HepG2 (cell line): ENCODE results near the gene LSM2. TPM values are rescaled to one million over a fixed set of nuclear protein-coding genes. Genes with fewer than 3 reads are reported as not detected.
A peak's percentile ranks its signal among the peaks of the same experiment; 100 is the strongest.

Experiments used
- FIP1L1 ChIP-seq: fragments of 200-400 bp; formaldehyde crosslinking; IDR thresholded peaks from 2 replicates; pipeline ENCODE4 v1.6.1; 2018; ENCODE audit warnings: low read depth, mild to moderate bottlenecking, low read length, moderate library complexity, borderline replicate concordance; ENCODE audit not compliant: insufficient read depth
- HNF4A ChIP-seq: sonication (generic); formaldehyde crosslinking; IDR thresholded peaks from 2 replicates; pipeline ENCODE4 v1.4.0; 2020; ENCODE audit warnings: missing genetic modification reagents
- KMT2A ChIP-seq: sonication (generic); formaldehyde crosslinking; IDR thresholded peaks from 2 replicates; pipeline ENCODE4 v1.4.0; 2020; ENCODE audit warnings: missing genetic modification reagents
- PCBP1 ChIP-seq: fragments of 200-400 bp; formaldehyde crosslinking; IDR thresholded peaks from 2 replicates; pipeline ENCODE4 v1.6.1; 2017; ENCODE audit warnings: mild to moderate bottlenecking, low read depth, low read length, borderline replicate concordance
- STAG1 ChIP-seq: sonication (generic); formaldehyde crosslinking; IDR thresholded peaks from 2 replicates; pipeline ENCODE4 v1.4.0; 2020; ENCODE audit warnings: missing genetic modification reagents
- TCF7L2 ChIP-seq: IDR thresholded peaks from 2 replicates; pipeline ENCODE4 v1.6.1; 2011; ENCODE audit warnings: mild to moderate bottlenecking, low read depth, low read length, moderate library complexity
- U2AF2 ChIP-seq: fragments of 200-400 bp; formaldehyde crosslinking; IDR thresholded peaks from 2 replicates; pipeline ENCODE4 v1.6.1; 2017; ENCODE audit warnings: low read depth, mild to moderate bottlenecking, low read length
- ZNF337 ChIP-seq: sonication (generic); formaldehyde crosslinking; IDR thresholded peaks from 2 replicates; pipeline ENCODE4 v1.5.1; 2020; ENCODE audit warnings: missing genetic modification reagents, low read depth, mild to moderate bottlenecking, borderline replicate concordance
- ZNF674 ChIP-seq: sonication (generic); formaldehyde crosslinking; IDR thresholded peaks from 2 replicates; pipeline ENCODE4 v1.5.0; 2020; ENCODE audit warnings: low read depth, mild to moderate bottlenecking, missing genetic modification reagents
- ZNF749 ChIP-seq: sonication (generic); formaldehyde crosslinking; IDR thresholded peaks from 2 replicates; pipeline ENCODE4 v1.8.0; 2022; ENCODE audit warnings: mild to moderate bottlenecking, missing genetic modification reagents, moderate library complexity, borderline replicate concordance
- polyA plus RNA-seq, 8 experiments: library from polyadenylated mRNA; depleted of rRNA in 3 of 8; stranded (reverse) in 7 of 8; unstranded in 1 of 8; fragments of >200 nt; fragmentation: Illumina TruSeq in 4 of 8; extraction: Trizol in 4 of 8; gene quantifications; 2 replicates each; pipeline versions ENCODE4 v1.2.1 to v1.2.3, GENCODE V29; 2011 to 2016; ENCODE audit warnings: low read depth in 4 of 8, missing spikeins in 1 of 8, mixed read lengths in 1 of 8; ENCODE audit not compliant: insufficient read depth in 1 of 8
- total RNA-seq, 5 experiments: library from RNA; depleted of rRNA; stranded (reverse); fragments of >200 nt; fragmentation: Illumina TruSeq; extraction: Trizol; gene quantifications; 2 replicates each; pipeline ENCODE4 v1.2.3, GENCODE V29; 2016; ENCODE audit warnings: low read depth in 1 of 5
- TF ChIP-seq, protein P1 (sequence below): IDR thresholded peaks from 2 replicates; pipeline ENCODE4 v1.6.1; 2016; ENCODE audit warnings: low read depth, missing genetic modification reagents, missing compliant biosample characterization
- TF ChIP-seq, protein P2 (sequence below): sonication (generic); formaldehyde crosslinking; conservative IDR thresholded peaks from 2 replicates; pipeline ENCODE4 v1.8.0; 2022; ENCODE audit warnings: missing genetic modification reagents
- TF ChIP-seq, protein P3 (sequence below): sonication (generic); formaldehyde crosslinking; IDR thresholded peaks from 2 replicates; pipeline ENCODE4 v1.5.0; 2020; ENCODE audit warnings: missing genetic modification reagents
- TF ChIP-seq, protein P4 (sequence below): sonication (generic); formaldehyde crosslinking; IDR thresholded peaks from 2 replicates; pipeline ENCODE4 v1.4.0; 2020; ENCODE audit warnings: missing genetic modification reagents
- TF ChIP-seq, protein P5 (sequence below): sonication (generic); formaldehyde crosslinking; IDR thresholded peaks from 2 replicates; pipeline ENCODE4 v1.5.0; 2020; ENCODE audit warnings: mild to moderate bottlenecking, low read depth, missing genetic modification reagents, borderline replicate concordance

The LSM2 gene
- total and polyA plus RNA-seq, 2 of the 13 experiments (the other 11 are each of a cell fraction or from before 2014, with no cell fraction given), result 69.4 to 90.5 TPM

DNA sequence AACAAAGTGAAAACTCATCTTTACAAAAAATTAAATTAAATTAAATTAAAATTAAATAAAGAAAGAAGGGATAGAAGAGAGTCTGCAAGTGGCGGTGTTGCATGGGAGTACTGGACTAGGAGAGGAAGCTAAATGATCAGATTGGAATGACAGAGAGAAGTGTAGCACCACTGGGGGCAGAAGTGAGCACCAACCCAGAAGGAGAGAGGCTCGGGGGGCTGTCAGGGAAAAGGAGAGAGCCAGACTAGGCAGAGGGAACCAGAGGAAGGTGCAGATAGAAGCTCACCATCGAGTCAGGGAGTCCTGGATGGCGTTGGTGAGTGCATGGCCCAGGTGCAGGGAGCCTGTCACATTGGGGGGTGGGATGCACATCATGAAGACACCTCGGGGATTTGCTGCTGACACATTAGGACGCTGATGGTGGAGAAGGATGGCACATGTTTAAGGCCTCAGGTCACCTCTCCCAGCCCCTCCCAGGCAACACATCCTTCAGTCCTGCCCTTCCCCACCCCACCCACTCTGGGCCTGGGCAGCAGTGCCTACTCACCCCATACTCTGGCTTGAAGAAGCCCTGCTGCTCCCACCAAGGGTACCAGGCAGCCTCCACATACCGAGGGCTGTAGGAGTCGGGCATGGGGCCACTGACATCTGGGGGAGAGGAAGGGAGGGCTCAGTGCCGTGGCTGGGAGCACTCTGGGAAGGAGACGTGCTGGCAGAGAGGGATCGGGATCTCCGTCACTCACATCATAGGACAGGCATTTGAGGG lies 15.3 kb downstream of the LSM2 start (continued):
- TF ChIP-seq, protein P1, sequence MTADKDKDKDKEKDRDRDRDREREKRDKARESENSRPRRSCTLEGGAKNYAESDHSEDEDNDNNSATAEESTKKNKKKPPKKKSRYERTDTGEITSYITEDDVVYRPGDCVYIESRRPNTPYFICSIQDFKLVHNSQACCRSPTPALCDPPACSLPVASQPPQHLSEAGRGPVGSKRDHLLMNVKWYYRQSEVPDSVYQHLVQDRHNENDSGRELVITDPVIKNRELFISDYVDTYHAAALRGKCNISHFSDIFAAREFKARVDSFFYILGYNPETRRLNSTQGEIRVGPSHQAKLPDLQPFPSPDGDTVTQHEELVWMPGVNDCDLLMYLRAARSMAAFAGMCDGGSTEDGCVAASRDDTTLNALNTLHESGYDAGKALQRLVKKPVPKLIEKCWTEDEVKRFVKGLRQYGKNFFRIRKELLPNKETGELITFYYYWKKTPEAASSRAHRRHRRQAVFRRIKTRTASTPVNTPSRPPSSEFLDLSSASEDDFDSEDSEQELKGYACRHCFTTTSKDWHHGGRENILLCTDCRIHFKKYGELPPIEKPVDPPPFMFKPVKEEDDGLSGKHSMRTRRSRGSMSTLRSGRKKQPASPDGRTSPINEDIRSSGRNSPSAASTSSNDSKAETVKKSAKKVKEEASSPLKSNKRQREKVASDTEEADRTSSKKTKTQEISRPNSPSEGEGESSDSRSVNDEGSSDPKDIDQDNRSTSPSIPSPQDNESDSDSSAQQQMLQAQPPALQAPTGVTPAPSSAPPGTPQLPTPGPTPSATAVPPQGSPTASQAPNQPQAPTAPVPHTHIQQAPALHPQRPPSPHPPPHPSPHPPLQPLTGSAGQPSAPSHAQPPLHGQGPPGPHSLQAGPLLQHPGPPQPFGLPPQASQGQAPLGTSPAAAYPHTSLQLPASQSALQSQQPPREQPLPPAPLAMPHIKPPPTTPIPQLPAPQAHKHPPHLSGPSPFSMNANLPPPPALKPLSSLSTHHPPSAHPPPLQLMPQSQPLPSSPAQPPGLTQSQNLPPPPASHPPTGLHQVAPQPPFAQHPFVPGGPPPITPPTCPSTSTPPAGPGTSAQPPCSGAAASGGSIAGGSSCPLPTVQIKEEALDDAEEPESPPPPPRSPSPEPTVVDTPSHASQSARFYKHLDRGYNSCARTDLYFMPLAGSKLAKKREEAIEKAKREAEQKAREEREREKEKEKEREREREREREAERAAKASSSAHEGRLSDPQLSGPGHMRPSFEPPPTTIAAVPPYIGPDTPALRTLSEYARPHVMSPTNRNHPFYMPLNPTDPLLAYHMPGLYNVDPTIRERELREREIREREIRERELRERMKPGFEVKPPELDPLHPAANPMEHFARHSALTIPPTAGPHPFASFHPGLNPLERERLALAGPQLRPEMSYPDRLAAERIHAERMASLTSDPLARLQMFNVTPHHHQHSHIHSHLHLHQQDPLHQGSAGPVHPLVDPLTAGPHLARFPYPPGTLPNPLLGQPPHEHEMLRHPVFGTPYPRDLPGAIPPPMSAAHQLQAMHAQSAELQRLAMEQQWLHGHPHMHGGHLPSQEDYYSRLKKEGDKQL (CRISPR knock-in tag), result no peak
- TF ChIP-seq, protein P2, sequence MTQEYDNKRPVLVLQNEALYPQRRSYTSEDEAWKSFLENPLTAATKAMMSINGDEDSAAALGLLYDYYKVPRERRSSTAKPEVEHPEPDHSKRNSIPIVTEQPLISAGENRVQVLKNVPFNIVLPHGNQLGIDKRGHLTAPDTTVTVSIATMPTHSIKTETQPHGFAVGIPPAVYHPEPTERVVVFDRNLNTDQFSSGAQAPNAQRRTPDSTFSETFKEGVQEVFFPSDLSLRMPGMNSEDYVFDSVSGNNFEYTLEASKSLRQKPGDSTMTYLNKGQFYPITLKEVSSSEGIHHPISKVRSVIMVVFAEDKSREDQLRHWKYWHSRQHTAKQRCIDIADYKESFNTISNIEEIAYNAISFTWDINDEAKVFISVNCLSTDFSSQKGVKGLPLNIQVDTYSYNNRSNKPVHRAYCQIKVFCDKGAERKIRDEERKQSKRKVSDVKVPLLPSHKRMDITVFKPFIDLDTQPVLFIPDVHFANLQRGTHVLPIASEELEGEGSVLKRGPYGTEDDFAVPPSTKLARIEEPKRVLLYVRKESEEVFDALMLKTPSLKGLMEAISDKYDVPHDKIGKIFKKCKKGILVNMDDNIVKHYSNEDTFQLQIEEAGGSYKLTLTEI (CRISPR knock-in tag), result no peak
- TF ChIP-seq, protein P3, sequence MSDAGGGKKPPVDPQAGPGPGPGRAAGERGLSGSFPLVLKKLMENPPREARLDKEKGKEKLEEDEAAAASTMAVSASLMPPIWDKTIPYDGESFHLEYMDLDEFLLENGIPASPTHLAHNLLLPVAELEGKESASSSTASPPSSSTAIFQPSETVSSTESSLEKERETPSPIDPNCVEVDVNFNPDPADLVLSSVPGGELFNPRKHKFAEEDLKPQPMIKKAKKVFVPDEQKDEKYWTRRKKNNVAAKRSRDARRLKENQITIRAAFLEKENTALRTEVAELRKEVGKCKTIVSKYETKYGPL (CRISPR knock-in tag), result no peak
- no peak for TF ChIP-seq PCBP1
- no peak for TF ChIP-seq TCF7L2
- TF ChIP-seq ZNF749 (CRISPR knock-in tag), result no peak
- peak; percentile 69 for TF ChIP-seq STAG1 (CRISPR knock-in tag)
- no peak for TF ChIP-seq FIP1L1
- TF ChIP-seq ZNF337 (CRISPR knock-in tag), result no peak
- TF ChIP-seq, protein P4, sequence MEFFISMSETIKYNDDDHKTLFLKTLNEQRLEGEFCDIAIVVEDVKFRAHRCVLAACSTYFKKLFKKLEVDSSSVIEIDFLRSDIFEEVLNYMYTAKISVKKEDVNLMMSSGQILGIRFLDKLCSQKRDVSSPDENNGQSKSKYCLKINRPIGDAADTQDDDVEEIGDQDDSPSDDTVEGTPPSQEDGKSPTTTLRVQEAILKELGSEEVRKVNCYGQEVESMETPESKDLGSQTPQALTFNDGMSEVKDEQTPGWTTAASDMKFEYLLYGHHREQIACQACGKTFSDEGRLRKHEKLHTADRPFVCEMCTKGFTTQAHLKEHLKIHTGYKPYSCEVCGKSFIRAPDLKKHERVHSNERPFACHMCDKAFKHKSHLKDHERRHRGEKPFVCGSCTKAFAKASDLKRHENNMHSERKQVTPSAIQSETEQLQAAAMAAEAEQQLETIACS (CRISPR knock-in tag), result no peak
- TF ChIP-seq HNF4A (CRISPR knock-in tag), result no peak
- TF ChIP-seq, protein P5, sequence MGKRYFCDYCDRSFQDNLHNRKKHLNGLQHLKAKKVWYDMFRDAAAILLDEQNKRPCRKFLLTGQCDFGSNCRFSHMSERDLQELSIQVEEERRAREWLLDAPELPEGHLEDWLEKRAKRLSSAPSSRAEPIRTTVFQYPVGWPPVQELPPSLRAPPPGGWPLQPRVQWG (CRISPR knock-in tag), result no peak
- TF ChIP-seq U2AF2, result no peak
- no peak for TF ChIP-seq ZNF674 (CRISPR knock-in tag)
- 0 out of 2 replicates have a peak, but pooled peaks have one; percentile 46 for TF ChIP-seq KMT2A (CRISPR knock-in tag)
